Kidney epithelial cell (primary cell): ENCODE results near the gene GRIN1. TPM values are rescaled to one million over a fixed set of nuclear protein-coding genes. Genes with fewer than 3 reads are reported as not detected.

ENCODE experiments used
- DNase-seq: peaks from one replicate; pipeline ENCODE4 v3.0.0-alpha.2; 2010; ENCODE audit warnings: low read depth
- H3K27me3 ChIP-seq: 2 replicates; pipeline ENCODE4 v1.6.0; 2011; ENCODE audit warnings: low read length; ENCODE audit not compliant: control insufficient read depth, insufficient read depth
- H3K36me3 ChIP-seq: 2 replicates; pipeline ENCODE4 v1.5.1; 2011; ENCODE audit warnings: low read length; ENCODE audit not compliant: control insufficient read depth, insufficient read depth
- H3K4me3 ChIP-seq: 2 replicates; pipeline ENCODE4 v1.5.1; 2011; ENCODE audit warnings: low read depth, mild to moderate bottlenecking, control low read depth, low read length
- CTCF ChIP-seq: IDR thresholded peaks from 2 replicates; pipeline ENCODE4 v1.5.1; 2011; ENCODE audit warnings: mild to moderate bottlenecking, moderate library complexity, low read length, control low read depth, inconsistent platforms; ENCODE audit not compliant: insufficient read depth, poor library complexity, severe bottlenecking
- total RNA-seq: library from RNA; depleted of rRNA; stranded (reverse); fragments of >200 nt; gene quantifications from 2 replicates; pipeline ENCODE4 v1.2.3, GENCODE V29; 2015

Gene GRIN1
- total RNA-seq, 1 donor from 2014 or later = 0.04 TPM

GRCh38 chr9:137186385-137186784 lies 47.4 kb downstream of the GRIN1 start:
- no peak overlapping the region for H3K4me3 ChIP-seq
- no peak for DNase-seq
- TF ChIP-seq CTCF = no peak
- H3K27me3 ChIP-seq = no peaks in the 10 kb centered on the region
- H3K36me3 ChIP-seq = no peaks in the 10 kb centered on the region

DNA sequence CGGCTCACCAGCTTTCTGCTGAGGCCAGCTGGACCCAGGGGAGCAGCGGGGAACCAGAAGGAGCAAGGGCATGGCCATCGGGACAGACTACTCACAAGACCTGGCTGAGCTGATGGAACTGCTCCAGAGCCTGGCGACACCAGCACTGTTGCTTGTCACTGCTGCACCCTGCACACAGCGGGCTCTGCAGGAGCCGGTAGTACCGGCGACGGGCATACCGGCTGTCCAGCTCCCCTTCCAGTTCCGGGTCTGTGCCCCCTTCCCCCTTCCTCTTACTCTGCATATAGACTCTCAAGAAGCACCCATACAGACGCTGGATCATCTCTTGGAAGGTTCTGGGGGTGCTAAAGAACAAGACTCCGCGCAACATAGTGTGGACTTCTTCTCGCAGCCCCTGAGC lies 48.4 kb downstream of the GRIN1 start:
- H3K27me3 ChIP-seq = no peaks in the 10 kb centered on the region
- no peaks in the 10 kb centered on the region for H3K36me3 ChIP-seq
- TF ChIP-seq CTCF = no peak
- DNase-seq = no peak
- peak overlapping the region; percentile 88 for H3K4me3 ChIP-seq

- no peak for TF ChIP-seq CTCF
- no peaks in the 10 kb centered on the region for H3K36me3 ChIP-seq
- H3K4me3 ChIP-seq = peak overlapping the region; percentile 88
- no peak for DNase-seq
- H3K27me3 ChIP-seq = no peaks in the 10 kb centered on the region
These were observed 49.1 kb downstream of the GRIN1 start for GRCh38 chr9:137188086-137188489.

- H3K36me3 ChIP-seq = no peaks in the 10 kb centered on the region
- H3K27me3 ChIP-seq = no peaks in the 10 kb centered on the region
- DNase-seq = peak; percentile 64
- peak; percentile 59 for TF ChIP-seq CTCF
- H3K4me3 ChIP-seq = peak within 1 kb of the TSS; percentile 88
These were observed 49.7 kb downstream of the GRIN1 start, which contains the start of the genes ANAPC2 and SSNA1 for GRCh38 chr9:137188490-137189296. Gene ANAPC2 (minus strand): TSS chr9:137188560. CDS start chr9:137188532, 28 bp downstream. Gene SSNA1 (plus strand): TSS chr9:137188676. CDS start chr9:137188727, 51 bp downstream.

- no peak for DNase-seq
- H3K36me3 ChIP-seq = no peaks in the 10 kb centered on the region
- TF ChIP-seq CTCF = no peak
- no peaks in the 10 kb centered on the region for H3K27me3 ChIP-seq
- peak overlapping the region; percentile 88 for H3K4me3 ChIP-seq
These were observed 50.6 kb downstream of the GRIN1 start for GRCh38 chr9:137189297-137190295.
